HG03521 (cell line): ENCODE results near the gene MACC1.

Experiments
- ATAC-seq: cut with Tn5 transposase; IDR thresholded peaks from one replicate; pipeline ENCODE4 v1.9.1; 2021; ENCODE audit warnings: mild to moderate bottlenecking, moderate library complexity; ENCODE audit not compliant: unreplicated experiment

Gene MACC1

DNA sequence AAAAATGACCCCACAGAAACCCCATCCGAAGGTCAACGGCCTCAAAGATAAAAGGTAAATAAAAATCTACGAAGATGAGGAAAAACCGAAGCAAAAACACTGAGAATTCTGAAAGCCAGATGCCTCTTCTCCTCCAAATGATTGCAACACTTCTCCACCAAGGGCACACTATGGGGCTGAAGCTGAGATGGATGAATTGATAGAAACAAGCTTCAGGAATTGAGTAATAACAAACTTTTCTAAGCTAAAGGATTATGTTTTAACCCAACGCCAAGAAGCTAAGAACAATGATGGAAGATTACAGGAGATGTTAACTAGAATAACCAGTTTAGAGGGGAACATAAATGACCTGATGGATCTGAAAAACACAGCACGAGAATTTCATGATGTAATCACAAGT is 127.8 kb downstream of the MACC1 start:
- ATAC-seq: no peak

DNA sequence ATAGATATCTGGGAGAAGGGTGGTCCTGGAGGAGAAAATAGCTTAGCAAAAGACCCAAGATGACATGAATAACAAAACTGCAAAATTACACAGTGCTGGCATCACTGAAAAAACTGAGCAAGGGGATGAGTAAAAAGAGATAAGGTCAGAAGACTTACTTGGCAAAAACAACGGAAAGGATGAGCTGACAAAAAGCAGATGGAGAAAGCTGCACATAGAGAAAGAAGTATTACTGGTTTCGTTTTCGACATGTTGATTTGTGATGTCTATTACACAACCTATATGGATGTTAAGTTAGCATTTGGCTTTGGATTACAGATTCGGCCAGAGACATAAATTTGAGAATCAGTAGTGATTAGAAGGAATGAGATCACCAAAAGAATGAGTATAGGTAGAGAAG is 132.1 kb downstream of the MACC1 start:
- ATAC-seq: no peak
